ENCODE results near the gene RAB12.

RAB12 gene

DNA sequence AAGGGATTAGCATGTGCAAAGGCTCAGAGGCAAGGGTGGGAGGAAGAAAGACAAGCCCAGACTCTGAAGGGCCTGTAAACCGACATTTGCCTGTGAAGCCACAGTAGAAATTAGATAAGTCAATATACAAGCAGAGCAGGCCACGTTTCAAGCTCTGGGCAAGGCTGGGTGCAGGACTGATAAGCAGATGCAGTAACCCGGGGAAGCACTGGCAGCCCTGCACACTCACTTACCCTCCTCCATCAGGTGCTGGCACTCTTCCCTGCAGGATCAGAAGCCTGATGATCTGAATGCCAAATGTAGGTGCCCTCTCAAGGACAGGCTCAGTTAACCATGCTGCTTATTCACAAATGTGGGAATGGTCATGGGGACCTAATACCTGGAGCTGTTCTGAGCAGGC, 46.3 kb upstream of the RAB12 start:
- ChIA-PET POLR2A (no interaction called here), CTCF (no interaction called here)
- H3K4me1 ChIP-seq (ENCODE audit: control insufficient read depth, insufficient read depth, low read length), result no peaks in the 10 kb centered on the region
- TF ChIP-seq, protein P1, sequence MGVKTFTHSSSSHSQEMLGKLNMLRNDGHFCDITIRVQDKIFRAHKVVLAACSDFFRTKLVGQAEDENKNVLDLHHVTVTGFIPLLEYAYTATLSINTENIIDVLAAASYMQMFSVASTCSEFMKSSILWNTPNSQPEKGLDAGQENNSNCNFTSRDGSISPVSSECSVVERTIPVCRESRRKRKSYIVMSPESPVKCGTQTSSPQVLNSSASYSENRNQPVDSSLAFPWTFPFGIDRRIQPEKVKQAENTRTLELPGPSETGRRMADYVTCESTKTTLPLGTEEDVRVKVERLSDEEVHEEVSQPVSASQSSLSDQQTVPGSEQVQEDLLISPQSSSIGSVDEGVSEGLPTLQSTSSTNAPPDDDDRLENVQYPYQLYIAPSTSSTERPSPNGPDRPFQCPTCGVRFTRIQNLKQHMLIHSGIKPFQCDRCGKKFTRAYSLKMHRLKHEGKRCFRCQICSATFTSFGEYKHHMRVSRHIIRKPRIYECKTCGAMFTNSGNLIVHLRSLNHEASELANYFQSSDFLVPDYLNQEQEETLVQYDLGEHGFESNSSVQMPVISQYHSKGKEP (tag by site-specific recombination; IDR thresholded peaks at IDR 0.05), result no peak
- TF ChIP-seq, protein P2, sequence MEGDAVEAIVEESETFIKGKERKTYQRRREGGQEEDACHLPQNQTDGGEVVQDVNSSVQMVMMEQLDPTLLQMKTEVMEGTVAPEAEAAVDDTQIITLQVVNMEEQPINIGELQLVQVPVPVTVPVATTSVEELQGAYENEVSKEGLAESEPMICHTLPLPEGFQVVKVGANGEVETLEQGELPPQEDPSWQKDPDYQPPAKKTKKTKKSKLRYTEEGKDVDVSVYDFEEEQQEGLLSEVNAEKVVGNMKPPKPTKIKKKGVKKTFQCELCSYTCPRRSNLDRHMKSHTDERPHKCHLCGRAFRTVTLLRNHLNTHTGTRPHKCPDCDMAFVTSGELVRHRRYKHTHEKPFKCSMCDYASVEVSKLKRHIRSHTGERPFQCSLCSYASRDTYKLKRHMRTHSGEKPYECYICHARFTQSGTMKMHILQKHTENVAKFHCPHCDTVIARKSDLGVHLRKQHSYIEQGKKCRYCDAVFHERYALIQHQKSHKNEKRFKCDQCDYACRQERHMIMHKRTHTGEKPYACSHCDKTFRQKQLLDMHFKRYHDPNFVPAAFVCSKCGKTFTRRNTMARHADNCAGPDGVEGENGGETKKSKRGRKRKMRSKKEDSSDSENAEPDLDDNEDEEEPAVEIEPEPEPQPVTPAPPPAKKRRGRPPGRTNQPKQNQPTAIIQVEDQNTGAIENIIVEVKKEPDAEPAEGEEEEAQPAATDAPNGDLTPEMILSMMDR (tag by site-specific recombination; IDR thresholded peaks at IDR 0.05), result no peak
- TF ChIP-seq, protein P3, sequence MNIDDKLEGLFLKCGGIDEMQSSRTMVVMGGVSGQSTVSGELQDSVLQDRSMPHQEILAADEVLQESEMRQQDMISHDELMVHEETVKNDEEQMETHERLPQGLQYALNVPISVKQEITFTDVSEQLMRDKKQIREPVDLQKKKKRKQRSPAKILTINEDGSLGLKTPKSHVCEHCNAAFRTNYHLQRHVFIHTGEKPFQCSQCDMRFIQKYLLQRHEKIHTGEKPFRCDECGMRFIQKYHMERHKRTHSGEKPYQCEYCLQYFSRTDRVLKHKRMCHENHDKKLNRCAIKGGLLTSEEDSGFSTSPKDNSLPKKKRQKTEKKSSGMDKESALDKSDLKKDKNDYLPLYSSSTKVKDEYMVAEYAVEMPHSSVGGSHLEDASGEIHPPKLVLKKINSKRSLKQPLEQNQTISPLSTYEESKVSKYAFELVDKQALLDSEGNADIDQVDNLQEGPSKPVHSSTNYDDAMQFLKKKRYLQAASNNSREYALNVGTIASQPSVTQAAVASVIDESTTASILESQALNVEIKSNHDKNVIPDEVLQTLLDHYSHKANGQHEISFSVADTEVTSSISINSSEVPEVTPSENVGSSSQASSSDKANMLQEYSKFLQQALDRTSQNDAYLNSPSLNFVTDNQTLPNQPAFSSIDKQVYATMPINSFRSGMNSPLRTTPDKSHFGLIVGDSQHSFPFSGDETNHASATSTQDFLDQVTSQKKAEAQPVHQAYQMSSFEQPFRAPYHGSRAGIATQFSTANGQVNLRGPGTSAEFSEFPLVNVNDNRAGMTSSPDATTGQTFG (tag by site-specific recombination; IDR thresholded peaks at IDR 0.05; ENCODE audit: borderline replicate concordance), result no peak
- no peak for TF ChIP-seq ZNF239 (tag by site-specific recombination; IDR thresholded peaks at IDR 0.05)
- TF ChIP-seq ZNF791 (tag by site-specific recombination; IDR thresholded peaks at IDR 0.05), result no peak
- TF ChIP-seq, protein P4, sequence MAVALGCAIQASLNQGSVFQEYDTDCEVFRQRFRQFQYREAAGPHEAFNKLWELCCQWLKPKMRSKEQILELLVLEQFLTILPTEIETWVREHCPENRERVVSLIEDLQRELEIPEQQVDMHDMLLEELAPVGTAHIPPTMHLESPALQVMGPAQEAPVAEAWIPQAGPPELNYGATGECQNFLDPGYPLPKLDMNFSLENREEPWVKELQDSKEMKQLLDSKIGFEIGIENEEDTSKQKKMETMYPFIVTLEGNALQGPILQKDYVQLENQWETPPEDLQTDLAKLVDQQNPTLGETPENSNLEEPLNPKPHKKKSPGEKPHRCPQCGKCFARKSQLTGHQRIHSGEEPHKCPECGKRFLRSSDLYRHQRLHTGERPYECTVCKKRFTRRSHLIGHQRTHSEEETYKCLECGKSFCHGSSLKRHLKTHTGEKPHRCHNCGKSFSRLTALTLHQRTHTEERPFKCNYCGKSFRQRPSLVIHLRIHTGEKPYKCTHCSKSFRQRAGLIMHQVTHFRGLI (tag by site-specific recombination; IDR thresholded peaks at IDR 0.05), result no peak
- TF ChIP-seq KLF10 (tag by site-specific recombination; IDR thresholded peaks at IDR 0.05), result no peak
- TF ChIP-seq MEIS1 (CRISPR knock-in tag; IDR thresholded peaks at IDR 0.05; ENCODE audit: borderline replicate concordance), result no peak
- no peak for TF ChIP-seq ZNF184 (tag by site-specific recombination; IDR thresholded peaks at IDR 0.05)
- TF ChIP-seq HOXD13 (CRISPR knock-in tag; IDR thresholded peaks at IDR 0.05; ENCODE audit: borderline replicate concordance), result no peak
- TF ChIP-seq ZBTB17 (tag by site-specific recombination; IDR thresholded peaks at IDR 0.05), result no peak
- no peak overlapping the region for H3K27ac ChIP-seq (ENCODE audit: extremely low read depth, low read depth, low read length)
- H3K4me3 ChIP-seq (ENCODE audit: low read depth, low read length), result no peak overlapping the region
- H3K9me3 ChIP-seq (ENCODE audit: control insufficient read depth, insufficient read depth, low read depth, low read length), result no peaks in the 10 kb centered on the region
- no peaks in the 10 kb centered on the region for H3K36me3 ChIP-seq (ENCODE audit: control insufficient read depth in 2 of 2, insufficient read depth in 1 of 2, low read length in 2 of 2)

DNA sequence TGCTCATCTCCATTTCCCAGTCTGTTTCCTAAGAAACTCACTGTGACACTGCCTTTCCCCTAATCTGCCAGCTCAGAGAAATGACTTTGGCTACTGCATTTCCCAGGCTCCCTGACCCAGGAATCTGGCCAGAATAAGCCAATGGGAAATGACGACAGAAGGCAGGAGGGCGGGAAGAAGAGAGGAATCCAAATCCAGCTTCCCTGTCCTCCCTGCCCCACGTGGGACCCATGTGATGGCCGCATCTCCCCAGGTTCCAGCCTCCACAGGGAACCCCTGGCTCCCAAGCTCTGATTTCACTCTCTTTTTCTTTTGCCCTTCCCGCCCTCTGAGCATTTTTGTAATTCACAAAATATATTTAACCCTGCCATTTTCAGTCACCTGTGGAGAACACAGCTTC, 37.8 kb upstream of the RAB12 start:
- H3K36me3 ChIP-seq (ENCODE audit: control insufficient read depth in 2 of 2, insufficient read depth in 1 of 2, low read length in 2 of 2), result no peaks in the 10 kb centered on the region
- H3K4me3 ChIP-seq (ENCODE audit: low read depth, low read length), result no peak overlapping the region
- no peaks in the 10 kb centered on the region for H3K4me1 ChIP-seq (ENCODE audit: control insufficient read depth, insufficient read depth, low read length)
- no peak overlapping the region for H3K27ac ChIP-seq (ENCODE audit: extremely low read depth, low read depth, low read length)
- TF ChIP-seq ZNF670 (tag by site-specific recombination; IDR thresholded peaks at IDR 0.05; ENCODE audit: low read depth), result no peak
- TF ChIP-seq ZNF843 (tag by site-specific recombination; IDR thresholded peaks at IDR 0.05), result no peak
- no peak for TF ChIP-seq ZNF544 (tag by site-specific recombination; IDR thresholded peaks at IDR 0.05)
- TF ChIP-seq ZBTB8A (tag by site-specific recombination; IDR thresholded peaks at IDR 0.05), result no peak
- no peak for TF ChIP-seq ZNF169 (tag by site-specific recombination; IDR thresholded peaks at IDR 0.05)
- no peak for TF ChIP-seq ZNF501 (tag by site-specific recombination; IDR thresholded peaks at IDR 0.05)
- no peak for TF ChIP-seq ZNF837 (tag by site-specific recombination; IDR thresholded peaks at IDR 0.05)
- TF ChIP-seq KLF8 (tag by site-specific recombination; IDR thresholded peaks at IDR 0.05), result no peak
- no peak for TF ChIP-seq ZNF16 (tag by site-specific recombination; IDR thresholded peaks at IDR 0.05; ENCODE audit: low read depth)
- no peak for TF ChIP-seq FEZF1 (tag by site-specific recombination; IDR thresholded peaks at IDR 0.05)
- TF ChIP-seq, protein P5, sequence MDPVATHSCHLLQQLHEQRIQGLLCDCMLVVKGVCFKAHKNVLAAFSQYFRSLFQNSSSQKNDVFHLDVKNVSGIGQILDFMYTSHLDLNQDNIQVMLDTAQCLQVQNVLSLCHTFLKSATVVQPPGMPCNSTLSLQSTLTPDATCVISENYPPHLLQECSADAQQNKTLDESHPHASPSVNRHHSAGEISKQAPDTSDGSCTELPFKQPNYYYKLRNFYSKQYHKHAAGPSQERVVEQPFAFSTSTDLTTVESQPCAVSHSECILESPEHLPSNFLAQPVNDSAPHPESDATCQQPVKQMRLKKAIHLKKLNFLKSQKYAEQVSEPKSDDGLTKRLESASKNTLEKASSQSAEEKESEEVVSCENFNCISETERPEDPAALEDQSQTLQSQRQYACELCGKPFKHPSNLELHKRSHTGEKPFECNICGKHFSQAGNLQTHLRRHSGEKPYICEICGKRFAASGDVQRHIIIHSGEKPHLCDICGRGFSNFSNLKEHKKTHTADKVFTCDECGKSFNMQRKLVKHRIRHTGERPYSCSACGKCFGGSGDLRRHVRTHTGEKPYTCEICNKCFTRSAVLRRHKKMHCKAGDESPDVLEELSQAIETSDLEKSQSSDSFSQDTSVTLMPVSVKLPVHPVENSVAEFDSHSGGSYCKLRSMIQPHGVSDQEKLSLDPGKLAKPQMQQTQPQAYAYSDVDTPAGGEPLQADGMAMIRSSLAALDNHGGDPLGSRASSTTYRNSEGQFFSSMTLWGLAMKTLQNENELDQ (tag by site-specific recombination; IDR thresholded peaks at IDR 0.05; ENCODE audit: low read depth), result no peak
- no peak for TF ChIP-seq MEIS1 (CRISPR knock-in tag; IDR thresholded peaks at IDR 0.05; ENCODE audit: borderline replicate concordance)
- TF ChIP-seq ZNF560 (tag by site-specific recombination; IDR thresholded peaks at IDR 0.05; ENCODE audit: borderline replicate concordance), result no peak
- ChIA-PET CTCF (interaction anchor here (0.7 kb wide), 1 partner anchor 87 kb away, joined by 3 read pairs; no protein-coding TSS in a partner anchor), POLR2A (no interaction called here)
- H3K9me3 ChIP-seq (ENCODE audit: control insufficient read depth, insufficient read depth, low read depth, low read length), result no peaks in the 10 kb centered on the region
